Measurements from ENCODE around the gene PHYH. TPM values are rescaled to one million over a fixed set of nuclear protein-coding genes. Genes with fewer than 3 reads are reported as not detected.

PHYH gene
- total RNA-seq (2022; extraction: Qiagen RNA extraction) = 29.2 to 34.5 TPM (median 31.0 TPM) in 5 replicates

GRCh38 chr10:13299437-13300287 lies at the start of gene PHYH:
PHYH (minus strand) TSS chr10:13300064; CDS start chr10:13300042, 22 bp downstream.

GRCh38 chr10:13348216-13349017 lies 48.6 kb upstream of the PHYH start, which contains the start of gene SEPHS1:
SEPHS1 (minus strand) TSS chr10:13348293; CDS start chr10:13344950, 3,343 bp downstream.

GRCh38 chr10:13234172-13234571 lies 65.7 kb downstream of the PHYH start, which contains the start of gene UCMA:
UCMA (minus strand) TSS chr10:13234374; CDS start chr10:13234258, 116 bp downstream.

Other genes starting within 250 kb of the PHYH start
- 47.4 to 59.1 TPM (median 53.0 TPM) in 5 replicates for gene OPTN, start 199.9 kb downstream of the PHYH start, total RNA-seq (2022; extraction: Qiagen RNA extraction)
- 19.7 to 26.7 TPM (median 21.8 TPM) in 5 replicates for gene MCM10, start 138.5 kb downstream of the PHYH start, total RNA-seq (2022; extraction: Qiagen RNA extraction)
- gene UCMA, start 65.7 kb downstream of the PHYH start, total RNA-seq (2022; extraction: Qiagen RNA extraction) = not detected in 5 replicates
- gene SEPHS1, start 48.2 kb upstream of the PHYH start, total RNA-seq (2022; extraction: Qiagen RNA extraction) = 62.1 to 84.0 TPM (median 66.4 TPM) in 5 replicates
- gene BEND7, start 228.9 kb upstream of the PHYH start, total RNA-seq (2022; extraction: Qiagen RNA extraction) = 6.3 to 10.6 TPM (median 9.6 TPM) in 5 replicates